ENCODE data around the gene CD63. TPM values are rescaled to one million over a fixed set of nuclear protein-coding genes. Genes with fewer than 3 reads are reported as not detected.

Gene CD63
- total RNA-seq, 1 donor from 2014 or later, result 196 TPM

GRCh38 chr12:55745361-55746173 is 16.8 kb upstream of the CD63 start:
- peaks cover 20% of the 10 kb centered on the region for H3K36me3 Mint-ChIP-seq (ENCODE audit: low read depth)
- H3K4me3 Mint-ChIP-seq, result peak overlapping the region; percentile 93
- no peak for DNase-seq
- H3K27ac Mint-ChIP-seq, result peak overlapping the region; percentile 26
- peaks cover 34% of the 10 kb centered on the region for H3K4me1 Mint-ChIP-seq
- H3K9me3 Mint-ChIP-seq, result no peaks in the 10 kb centered on the region
- intact Hi-C loops (cut with micrococcal nuclease), result no loop called here
- peaks cover 4% of the 10 kb centered on the region for H3K27me3 Mint-ChIP-seq

GRCh38 chr12:55744340-55745030 is 15.7 kb upstream of the CD63 start:
- intact Hi-C loops (cut with micrococcal nuclease), result loop anchor here (5.0 kb wide), 1 partner anchor 358 kb away; the partner anchor contains the start of gene PA2G4

GRCh38 chr12:55743406-55744339 is 14.9 kb upstream of the CD63 start:
- H3K27ac Mint-ChIP-seq, result peak overlapping the region; percentile 71
- DNase-seq, result peak; percentile 84
- peaks cover 37% of the 10 kb centered on the region for H3K4me1 Mint-ChIP-seq
- H3K9me3 Mint-ChIP-seq, result no peaks in the 10 kb centered on the region
- H3K36me3 Mint-ChIP-seq (ENCODE audit: low read depth), result peaks cover 7% of the 10 kb centered on the region
- intact Hi-C loops (cut with micrococcal nuclease), result loop anchor here (5.0 kb wide), 1 partner anchor 359 kb away; the partner anchor contains the start of gene PA2G4
- H3K4me3 Mint-ChIP-seq, result peak overlapping the region; percentile 93
- peaks cover 4% of the 10 kb centered on the region for H3K27me3 Mint-ChIP-seq

More at GRCh38 chr12:55744340-55745030, 15.7 kb upstream of the CD63 start:
- peak overlapping the region; percentile 93 for H3K4me3 Mint-ChIP-seq
- H3K36me3 Mint-ChIP-seq (ENCODE audit: low read depth), result peaks cover 15% of the 10 kb centered on the region
- DNase-seq, result no peak
- H3K4me1 Mint-ChIP-seq, result peaks cover 34% of the 10 kb centered on the region
- H3K9me3 Mint-ChIP-seq, result no peaks in the 10 kb centered on the region
- peaks cover 4% of the 10 kb centered on the region for H3K27me3 Mint-ChIP-seq
- no peak overlapping the region for H3K27ac Mint-ChIP-seq

GRCh38 chr12:55742719-55743405 is 14.1 kb upstream of the CD63 start, which contains the start of gene GDF11:
Gene GDF11 (plus strand): TSS chr12:55743122. CDS start chr12:55743317, 195 bp downstream.
- intact Hi-C loops (cut with micrococcal nuclease), result loop anchor here (5.0 kb wide), 1 partner anchor 359 kb away; the partner anchor contains the start of gene PA2G4
- peaks cover 3% of the 10 kb centered on the region for H3K36me3 Mint-ChIP-seq (ENCODE audit: low read depth)
- peak within 1 kb of the TSS; percentile 98 for H3K4me3 Mint-ChIP-seq
- peak; percentile 94 for DNase-seq
- peak within 1 kb of the TSS; percentile 90 for H3K27ac Mint-ChIP-seq
- peaks cover 4% of the 10 kb centered on the region for H3K27me3 Mint-ChIP-seq
- H3K4me1 Mint-ChIP-seq, result peaks cover 41% of the 10 kb centered on the region
- no peaks in the 10 kb centered on the region for H3K9me3 Mint-ChIP-seq

GRCh38 chr12:55741931-55742680 is 13.3 kb upstream of the CD63 start:
- H3K4me3 Mint-ChIP-seq, result peak overlapping the region; percentile 98
- H3K27ac Mint-ChIP-seq, result peak overlapping the region; percentile 90
- intact Hi-C loops (cut with micrococcal nuclease), result loop anchor here (5.0 kb wide), 1 partner anchor 360 kb away; the partner anchor contains the start of gene PA2G4
- H3K36me3 Mint-ChIP-seq (ENCODE audit: low read depth), result peaks cover 3% of the 10 kb centered on the region
- peaks cover 47% of the 10 kb centered on the region for H3K4me1 Mint-ChIP-seq
- no peaks in the 10 kb centered on the region for H3K9me3 Mint-ChIP-seq
- H3K27me3 Mint-ChIP-seq, result peaks cover 4% of the 10 kb centered on the region
- no peak for DNase-seq

GRCh38 chr12:55739025-55739378 is 10.2 kb upstream of the CD63 start:
- Mint-ChIP-seq H3K4me3 (peak overlapping the region; percentile 88), H3K27me3 (peaks cover 4% of the 10 kb centered on the region), H3K27ac (no peak overlapping the region), H3K9me3 (no peaks in the 10 kb centered on the region), H3K36me3 (ENCODE audit: low read depth) (no peaks in the 10 kb centered on the region), H3K4me1 (peaks cover 31% of the 10 kb centered on the region)
- intact Hi-C loops (cut with micrococcal nuclease), result loop anchor here (2.0 to 5.0 kb wide), 4 partner anchors 82 to 380 kb away; partner anchors contain the start of genes PYM1, RPS26 and ZC3H10
- no peak for DNase-seq

- Mint-ChIP-seq H3K27me3 (peaks cover 4% of the 10 kb centered on the region), H3K4me1 (peaks cover 31% of the 10 kb centered on the region), H3K4me3 (peak overlapping the region; percentile 88), H3K9me3 (no peaks in the 10 kb centered on the region), H3K36me3 (ENCODE audit: low read depth) (no peaks in the 10 kb centered on the region), H3K27ac (peak overlapping the region; percentile 85)
- DNase-seq, result peak; percentile 96
- intact Hi-C loops (cut with micrococcal nuclease), result loop anchor here (1.0 to 5.0 kb wide), 8 partner anchors 59 to 380 kb away; partner anchors contain the start of genes ORMDL2, PYM1, RPS26 and ZC3H10
Observed at GRCh38 chr12:55738123-55739024, 9.6 kb upstream of the CD63 start.

- Mint-ChIP-seq H3K4me3 (peak overlapping the region; percentile 88), H3K27ac (peak overlapping the region; percentile 85), H3K4me1 (peaks cover 30% of the 10 kb centered on the region), H3K27me3 (peaks cover 2% of the 10 kb centered on the region), H3K36me3 (ENCODE audit: low read depth) (no peaks in the 10 kb centered on the region), H3K9me3 (no peaks in the 10 kb centered on the region)
- DNase-seq, result no peak
- intact Hi-C loops (cut with micrococcal nuclease), result loop anchor here (1.0 to 5.0 kb wide), 10 partner anchors 8 to 381 kb away; partner anchors contain the start of genes CD63, ORMDL2, PYM1 and RPS26
Observed at GRCh38 chr12:55737581-55738122, 8.8 kb upstream of the CD63 start.

GRCh38 chr12:55736780-55737580 is 8.2 kb upstream of the CD63 start:
- peak; percentile 89 for DNase-seq
- Mint-ChIP-seq H3K4me3 (peak overlapping the region; percentile 55), H3K4me1 (peaks cover 24% of the 10 kb centered on the region), H3K27ac (peak overlapping the region; percentile 59), H3K27me3 (no peaks in the 10 kb centered on the region), H3K9me3 (no peaks in the 10 kb centered on the region), H3K36me3 (ENCODE audit: low read depth) (no peaks in the 10 kb centered on the region)
- intact Hi-C loops (cut with micrococcal nuclease), result loop anchor here (1.0 to 5.0 kb wide), 3 partner anchors 8 to 80 kb away; partner anchors contain the start of gene CD63

- Mint-ChIP-seq H3K4me3 (no peak overlapping the region), H3K27me3 (no peaks in the 10 kb centered on the region), H3K27ac (peak overlapping the region; percentile 28), H3K4me1 (peaks cover 20% of the 10 kb centered on the region), H3K9me3 (no peaks in the 10 kb centered on the region), H3K36me3 (ENCODE audit: low read depth) (no peaks in the 10 kb centered on the region)
- DNase-seq, result no peak
- intact Hi-C loops (cut with micrococcal nuclease), result loop anchor here (5.0 kb wide), 1 partner anchor 79 kb away; no protein-coding TSS in a partner anchor
Observed at GRCh38 chr12:55736076-55736475, 7.3 kb upstream of the CD63 start.
